Stimulated activated naive CD4-positive, alpha-beta T cell treated with Interleukin-2 at 50 U/mL for 16 hours (primary cell): ENCODE data around the gene FOLR2.
"Not testable (repeated sequence)": the region's sequence is repeated elsewhere in the genome, so short reads cannot be mapped to it uniquely, and the experiment has no call there.

Experiments used
- DNase-seq: peaks from one replicate; lab custom pipeline; 2025; lab: John Stamatoyannopoulos, UW

The FOLR2 gene

DNA sequence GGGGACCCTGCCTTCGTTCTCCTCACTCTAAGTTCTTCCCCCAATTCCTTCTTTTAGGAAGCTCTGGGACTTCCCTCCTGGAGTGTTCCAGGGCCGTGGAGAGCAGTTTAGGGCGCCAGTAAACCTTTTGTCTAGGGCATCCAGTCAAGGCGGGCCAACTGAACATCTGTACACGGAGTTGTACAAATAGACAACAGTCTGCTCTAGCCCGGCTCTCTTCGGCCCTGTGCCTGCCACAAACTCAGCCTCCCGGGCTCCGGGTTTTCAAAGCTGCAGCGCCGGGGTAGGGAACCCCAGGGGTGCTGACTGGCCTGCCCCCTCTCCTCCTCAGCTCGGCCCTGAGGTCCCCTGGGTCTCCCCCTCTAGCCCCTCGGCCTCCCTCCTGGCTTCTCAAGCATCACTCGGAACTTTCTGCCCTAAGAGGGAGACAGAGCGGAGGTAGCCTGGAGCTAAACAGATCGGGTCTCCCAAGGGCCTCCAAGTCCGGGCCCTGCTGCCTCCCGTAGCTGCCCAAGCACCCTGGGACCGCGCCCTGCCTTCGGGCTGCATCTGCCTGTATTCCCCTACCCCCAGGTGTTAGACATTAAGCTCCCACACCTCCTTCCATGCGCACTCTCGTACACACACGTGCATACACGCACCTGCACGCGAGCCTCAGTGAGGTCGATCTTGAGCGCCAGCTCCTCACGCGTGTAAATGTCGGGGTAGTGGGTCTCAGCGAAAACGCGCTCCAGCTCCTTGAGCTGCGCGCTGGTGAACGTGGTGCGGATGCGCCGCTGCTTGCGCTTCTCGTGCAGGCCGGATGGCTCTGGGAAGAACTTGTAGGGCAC, 24.1 kb downstream of the FOLR2 start:
- DNase-seq, result no peak

GRCh38 chr11:72241291-72241781, 24.7 kb downstream of the FOLR2 start:
- no peak for DNase-seq

DNA sequence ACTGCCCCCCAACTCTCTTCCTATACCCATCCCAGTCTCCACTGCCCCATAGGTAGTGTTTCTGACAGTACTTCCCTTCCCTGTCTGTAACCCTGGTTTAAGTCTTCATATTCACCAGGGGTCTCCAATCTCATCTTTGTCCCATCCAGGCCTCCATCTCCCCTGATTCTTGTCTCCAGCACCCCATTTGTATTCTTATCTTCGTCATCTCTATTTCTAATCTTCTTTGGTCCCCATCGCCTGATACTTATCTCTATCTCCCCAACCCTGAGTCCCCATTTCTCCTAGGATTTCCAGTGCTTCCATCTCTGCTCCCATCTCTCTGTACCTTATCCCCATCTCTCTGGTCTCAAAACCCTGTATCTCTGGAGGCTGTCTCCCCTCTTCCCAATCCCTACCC, 25.5 kb downstream of the FOLR2 start:
- no peak for DNase-seq

GRCh38 chr11:72243173-72244059, 26.8 kb downstream of the FOLR2 start:
- DNase-seq, result no peak

DNA sequence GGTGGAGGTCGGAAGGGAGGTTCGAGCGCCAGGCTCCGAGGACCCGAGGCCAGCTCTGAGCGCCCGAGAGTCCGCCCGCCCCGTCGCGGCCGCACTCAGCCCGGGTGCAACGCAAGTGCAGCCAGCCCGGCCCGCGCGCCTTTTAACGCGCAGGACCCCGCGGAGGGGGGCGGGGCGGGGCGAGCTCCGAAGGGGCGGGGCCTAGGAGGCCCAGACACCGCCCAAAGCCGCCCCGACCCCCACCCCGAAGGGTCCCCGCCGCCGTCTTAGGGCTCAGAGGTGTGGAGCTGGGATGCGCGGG, 27.4 kb downstream of the FOLR2 start, which contains the start of gene PHOX2A:
Gene PHOX2A (minus strand): TSS at position 117 of the 301 bp plus-strand sequence. CDS start 172 bp downstream, outside the sequence.
- no peak for DNase-seq

GRCh38 chr11:72244361-72245262, 28.0 kb downstream of the FOLR2 start:
- DNase-seq, result no peak

- DNase-seq, result no peak
Measured at GRCh38 chr11:72245263-72245816, 28.7 kb downstream of the FOLR2 start.

GRCh38 chr11:72247584-72247983, 31.0 kb downstream of the FOLR2 start:
- DNase-seq, result no peak

- no peak for DNase-seq
Measured at GRCh38 chr11:72249961-72250360, 33.4 kb downstream of the FOLR2 start.

DNA sequence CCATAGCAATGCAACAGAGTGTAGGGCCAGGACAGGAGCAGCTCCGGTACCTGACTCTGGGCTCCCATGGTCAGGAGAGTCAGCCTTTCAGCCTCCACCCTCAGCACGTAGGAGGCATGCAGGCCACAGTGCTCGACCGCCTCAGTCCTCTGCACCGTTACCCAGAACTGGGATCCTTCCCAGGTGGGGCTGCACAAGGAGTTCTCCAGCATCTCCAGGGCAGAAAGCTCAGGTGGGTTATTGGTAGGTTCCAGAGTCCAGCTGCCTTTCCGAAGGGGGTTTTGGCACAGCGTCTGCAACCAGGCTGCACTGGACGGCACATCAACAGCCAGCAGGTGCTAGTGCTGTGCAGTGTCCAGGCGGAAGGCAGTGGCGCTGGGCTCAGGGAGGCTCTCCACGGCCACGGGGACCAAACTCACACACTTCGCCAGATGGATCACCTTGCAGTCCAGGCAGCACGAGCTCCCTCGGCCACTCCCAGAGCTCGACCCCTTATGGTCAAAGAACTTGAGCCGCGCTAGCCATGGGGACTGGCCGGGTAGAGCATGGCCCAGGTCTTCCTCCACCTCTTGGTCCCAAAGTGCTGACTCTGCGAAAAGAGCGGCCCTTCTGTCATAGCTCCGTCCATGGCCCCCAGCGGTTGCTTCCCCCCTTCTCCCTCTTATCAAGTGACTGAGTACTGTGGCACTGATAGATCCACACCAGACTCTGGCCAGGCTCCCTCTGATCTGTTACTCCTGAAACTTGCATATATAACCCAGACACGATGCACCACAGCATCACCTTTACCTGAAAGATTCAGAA, 34.3 kb downstream of the FOLR2 start:
- no peak for DNase-seq

GRCh38 chr11:72251614-72252013, 35.0 kb downstream of the FOLR2 start:
- DNase-seq, result no peak

DNA sequence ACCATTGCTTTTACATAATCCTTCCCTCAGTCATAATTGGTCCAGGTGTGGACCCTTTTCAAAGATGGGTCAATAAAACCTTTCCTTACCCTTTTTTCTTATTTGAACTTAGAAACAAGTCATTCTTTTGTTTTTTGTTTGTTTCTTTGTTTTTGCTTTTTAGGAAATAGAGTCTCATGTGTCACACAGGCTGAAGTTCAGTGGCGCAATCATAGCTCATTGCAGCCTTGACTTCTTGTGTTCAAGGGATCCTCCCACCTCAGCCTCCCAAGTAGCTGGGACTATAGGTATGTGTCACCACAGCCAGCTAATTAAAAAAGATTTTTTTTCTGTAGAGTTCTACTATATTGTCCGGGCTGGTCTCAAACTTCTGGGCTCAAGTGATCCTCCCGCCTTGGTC, 36.8 kb downstream of the FOLR2 start:
- DNase-seq, result no peak

- DNase-seq, result no peak
Measured at GRCh38 chr11:72254299-72254993, 37.9 kb downstream of the FOLR2 start.

GRCh38 chr11:72257570-72257969, 41.0 kb downstream of the FOLR2 start:
- DNase-seq, result no peak

GRCh38 chr11:72259490-72259889, 42.9 kb downstream of the FOLR2 start:
- no peak for DNase-seq

GRCh38 chr11:72260574-72260973, 44.0 kb downstream of the FOLR2 start:
- no peak for DNase-seq

DNA sequence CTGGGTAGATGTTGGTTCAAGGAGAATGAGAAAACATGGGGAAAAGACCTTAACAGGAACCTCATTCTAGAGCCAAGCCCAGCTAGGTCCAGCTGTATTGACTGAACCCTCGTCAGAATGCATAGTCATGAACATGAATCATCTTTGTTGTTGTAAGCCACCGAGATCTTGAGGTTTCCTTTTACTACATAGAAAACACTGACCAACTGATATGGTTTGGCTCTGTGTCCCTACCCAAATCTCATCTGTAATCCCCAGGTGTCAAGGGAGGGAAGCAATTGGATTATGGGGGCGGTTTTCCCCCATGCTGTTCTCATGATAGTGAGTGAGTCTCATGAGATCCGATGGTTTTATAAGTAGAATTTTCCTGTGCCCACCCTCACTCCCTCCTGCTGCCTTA, 46.8 kb downstream of the FOLR2 start:
- no peak for DNase-seq

DNA sequence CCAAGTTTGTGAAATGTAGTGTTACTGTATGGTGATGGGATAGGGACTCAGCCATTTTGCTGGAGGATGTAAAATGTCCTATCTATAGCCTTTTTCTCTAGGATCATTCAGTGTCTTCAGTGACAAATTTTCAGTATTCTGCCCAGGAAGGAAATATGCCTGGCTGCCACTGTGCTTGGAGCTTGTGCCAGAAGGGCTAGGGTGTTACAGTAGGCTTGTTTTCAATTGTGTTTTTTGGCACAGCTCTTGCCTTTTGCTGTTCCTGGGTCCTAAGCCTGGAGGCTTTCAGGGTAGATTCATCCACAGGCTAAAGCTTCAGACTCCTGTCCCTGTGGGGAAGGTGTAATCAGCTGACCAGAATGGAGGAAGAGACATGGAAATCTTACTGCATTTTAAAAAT, 49.4 kb downstream of the FOLR2 start:
- no peak for DNase-seq

- not testable (repeated sequence) for DNase-seq
Measured at GRCh38 chr11:72266960-72267359, 50.4 kb downstream of the FOLR2 start.

- no peak for DNase-seq
Measured at GRCh38 chr11:72267956-72268617, 51.5 kb downstream of the FOLR2 start.
